Left renal pelvis (tissue), 4 donors: ENCODE results near the gene RPLP1. TPM values are rescaled to one million over a fixed set of nuclear protein-coding genes. Genes with fewer than 3 reads are reported as not detected.

Experiments used
- DNase-seq, 4 donors: peaks; one replicate each; pipeline ENCODE4 v3.0.0-alpha.2; 2013; ENCODE audit warnings: low read depth in 4 of 4, low spot score in 3 of 4
- polyA plus RNA-seq, 4 donors: library from polyadenylated mRNA; unstranded; fragments of 120-200 nt; gene quantifications; one replicate each; pipeline ENCODE4 v1.2.1, GENCODE V29; 2013; ENCODE audit not compliant: insufficient read length in 4 of 4

The RPLP1 gene
- polyA plus RNA-seq, 4 donors, result 1,334 to 1,874 (median 1,438) TPM

- DNase-seq, result no peak
These were observed 38.5 kb downstream of the RPLP1 start for GRCh38 chr15:69491038-69491505.

DNA sequence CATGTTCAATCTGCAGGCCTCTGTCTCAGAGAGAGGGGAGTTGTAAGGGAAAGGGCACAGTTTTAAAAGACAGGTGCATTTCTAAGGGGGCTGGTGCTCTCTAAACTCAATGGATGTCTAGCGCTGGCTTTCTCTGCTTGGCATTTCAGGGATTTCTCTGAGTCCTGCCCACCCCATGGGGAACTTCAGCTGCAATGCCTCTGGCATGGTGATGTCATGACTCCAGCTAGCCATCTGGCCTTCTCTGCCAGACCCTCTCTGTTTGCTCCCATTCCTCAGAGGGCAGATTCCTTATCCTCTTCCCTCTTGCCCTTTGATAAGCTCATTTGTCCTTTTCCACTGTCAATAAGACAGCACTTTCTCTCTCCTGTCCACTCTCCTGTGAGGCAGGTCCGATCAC, 40.8 kb downstream of the RPLP1 start:
- no peak for DNase-seq

GRCh38 chr15:69496001-69496400, 43.4 kb downstream of the RPLP1 start:
- no peak for DNase-seq

GRCh38 chr15:69497076-69497475, 44.5 kb downstream of the RPLP1 start:
- DNase-seq, result no peak

DNA sequence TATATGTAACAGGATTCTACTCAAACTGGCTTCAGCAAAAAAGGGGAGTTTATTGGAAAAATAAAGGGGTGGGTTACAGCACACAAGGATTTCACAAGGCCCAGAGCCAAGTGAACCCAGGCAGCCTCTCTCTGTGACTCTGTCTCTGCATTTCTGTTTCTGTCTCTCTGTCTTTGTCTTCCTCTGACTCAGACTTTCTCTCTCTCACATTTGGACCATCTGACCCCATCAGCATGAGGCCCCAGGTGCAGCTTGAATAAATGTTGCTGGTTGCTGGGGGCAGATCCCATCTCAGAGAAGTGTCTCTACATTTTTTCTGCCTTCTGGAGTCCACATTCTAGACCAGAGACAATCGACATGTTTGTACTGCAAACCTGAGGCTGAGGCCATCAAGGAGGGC, 45.0 kb downstream of the RPLP1 start:
- DNase-seq, result no peak

DNA sequence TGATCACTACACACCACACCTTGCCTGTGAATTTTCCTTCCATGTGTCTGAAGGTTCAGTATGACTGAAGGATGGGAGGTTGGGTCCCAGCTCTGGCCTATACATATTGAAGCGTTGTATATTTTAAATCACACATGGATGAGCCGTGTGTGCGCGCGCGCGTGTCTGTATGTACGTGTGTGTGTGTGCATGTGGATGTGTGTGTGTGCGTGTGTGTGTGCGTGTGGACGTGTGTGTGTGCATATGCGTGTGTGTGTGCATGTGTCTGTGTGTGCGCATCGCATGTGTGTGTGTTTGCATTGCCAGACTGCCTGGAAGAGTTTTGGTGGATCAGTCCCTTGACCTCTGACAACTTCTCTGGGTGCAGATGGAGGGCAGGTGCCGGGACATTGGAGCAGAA, 45.7 kb downstream of the RPLP1 start:
- DNase-seq, result no peak

- no peak for DNase-seq
These were observed 46.4 kb downstream of the RPLP1 start for GRCh38 chr15:69498987-69499386.

GRCh38 chr15:69499521-69500211, 47.0 kb downstream of the RPLP1 start:
- DNase-seq, result peak in 1 of 4 donors; percentile 36

- DNase-seq, result no peak
These were observed 47.7 kb downstream of the RPLP1 start for GRCh38 chr15:69500339-69500738.

- no peak for DNase-seq
These were observed 48.8 kb downstream of the RPLP1 start for GRCh38 chr15:69501456-69501855.

GRCh38 chr15:69502470-69503045, 49.9 kb downstream of the RPLP1 start:
- DNase-seq, result no peak

DNA sequence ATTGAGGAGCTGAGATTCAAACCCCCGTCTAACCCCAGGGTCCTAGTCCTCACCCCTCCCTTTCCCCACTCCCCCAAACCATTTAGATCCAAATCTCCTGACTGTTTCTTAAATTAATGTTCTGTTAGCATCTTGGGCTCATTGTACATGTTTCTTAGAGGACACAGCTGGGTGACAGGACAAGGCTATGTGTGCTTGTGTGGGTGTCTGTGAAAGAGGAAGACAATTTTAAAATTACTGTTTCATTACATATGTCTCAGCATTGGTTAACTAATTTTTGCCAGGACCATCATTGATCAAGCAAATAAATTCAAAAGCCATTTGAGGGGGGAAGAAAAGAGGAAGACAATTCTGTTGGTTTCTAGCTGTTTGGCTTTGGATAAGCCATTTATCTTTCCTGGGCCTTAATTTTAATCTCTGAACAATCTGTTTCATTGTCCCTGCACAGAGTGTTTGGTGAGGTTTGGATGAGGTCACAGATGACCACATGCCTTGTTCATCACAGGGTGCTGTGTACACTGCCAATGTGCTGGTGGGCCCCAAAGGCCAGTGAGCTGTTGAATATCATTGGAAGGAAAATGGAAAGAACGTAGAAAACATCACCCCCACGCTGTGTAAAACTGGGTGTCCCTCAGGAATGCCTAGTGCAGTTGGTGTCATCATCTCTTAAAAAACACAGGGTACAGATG, 51.9 kb downstream of the RPLP1 start:
- no peak for DNase-seq

Other genes with a start within 250 kb of the RPLP1 start
- gene PAQR5, start 153.9 kb upstream of the RPLP1 start, polyA plus RNA-seq, result 10 to 100 TPM in 3 of 4 donors, under 1 TPM in 1; 0.90 to 33.3 (median 31.8) TPM
- 10 to 100 TPM; 34.8 to 40.6 (median 37.7) TPM for gene KIF23, start 38.5 kb upstream of the RPLP1 start, polyA plus RNA-seq